Endothelial cell (in vitro differentiated cells): ENCODE data around the gene SART1. TPM values are rescaled to one million over a fixed set of nuclear protein-coding genes. Genes with fewer than 3 reads are reported as not detected.

Experiments
- DNase-seq: peaks from one replicate; pipeline ENCODE4 v3.0.0; 2021; ENCODE audit warnings: low spot score
- H3K27ac Mint-ChIP-seq: one replicate; pipeline ENCODE4 v1.8.0; 2021; ENCODE audit warnings: mixed read lengths, inconsistent platforms; ENCODE audit not compliant: unreplicated experiment
- H3K27me3 Mint-ChIP-seq: one replicate; pipeline ENCODE4 v1.8.0; 2021; ENCODE audit warnings: mild to moderate bottlenecking, moderate library complexity, mixed read lengths, inconsistent platforms; ENCODE audit not compliant: unreplicated experiment
- H3K36me3 Mint-ChIP-seq: one replicate; pipeline ENCODE4 v1.8.0; 2021; ENCODE audit warnings: mild to moderate bottlenecking, low read depth, mixed read lengths, inconsistent platforms; ENCODE audit not compliant: unreplicated experiment
- H3K4me1 Mint-ChIP-seq: one replicate; pipeline ENCODE4 v1.8.0; 2021; ENCODE audit warnings: mild to moderate bottlenecking, mixed read lengths, inconsistent platforms; ENCODE audit not compliant: unreplicated experiment
- H3K4me3 Mint-ChIP-seq: one replicate; pipeline ENCODE4 v1.8.0; 2021; ENCODE audit warnings: mild to moderate bottlenecking, mixed read lengths, inconsistent platforms; ENCODE audit not compliant: unreplicated experiment
- H3K9me3 Mint-ChIP-seq: one replicate; pipeline ENCODE4 v1.8.0; 2021; ENCODE audit warnings: mixed read lengths, inconsistent platforms; ENCODE audit not compliant: unreplicated experiment
- total RNA-seq: library from RNA; stranded (reverse); fragmentation: NEBNext Ultra II Directional; extraction: Animal tissue kit (Norgen Biotek cat#: 25700); gene quantifications from one replicate; pipeline ENCODE4 v1.2.1, GENCODE V29; 2021; ENCODE audit not compliant: unreplicated experiment
- TF ChIP-seq, protein P1 (sequence below): fragments of 200-600 bp; sonication (generic); IDR thresholded peaks from one replicate; pipeline ENCODE4 v1.5.0; 2021; ENCODE audit warnings: antibody characterized with exemption; ENCODE audit not compliant: unreplicated experiment

SART1 gene
- total RNA-seq, 1 donor from 2014 or later, result 46.5 TPM

DNA sequence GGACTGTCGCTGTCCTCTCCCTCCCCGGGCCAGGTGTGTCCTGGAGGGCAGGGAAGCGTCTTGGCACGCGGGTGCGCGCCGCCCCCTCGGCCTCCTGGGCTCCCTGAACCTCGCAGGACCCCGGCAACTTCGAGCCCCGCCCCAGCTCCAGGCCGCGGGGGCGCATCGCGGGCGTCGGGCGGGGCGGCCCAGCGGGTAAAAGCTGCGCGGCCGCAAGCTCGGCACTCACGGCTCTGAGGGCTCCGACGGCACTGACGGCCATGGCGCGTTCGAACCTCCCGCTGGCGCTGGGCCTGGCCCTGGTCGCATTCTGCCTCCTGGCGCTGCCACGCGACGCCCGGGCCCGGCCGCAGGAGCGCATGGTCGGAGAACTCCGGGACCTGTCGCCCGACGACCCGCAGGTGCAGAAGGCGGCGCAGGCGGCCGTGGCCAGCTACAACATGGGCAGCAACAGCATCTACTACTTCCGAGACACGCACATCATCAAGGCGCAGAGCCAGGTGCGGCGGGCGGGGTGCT is 50.3 kb downstream of the SART1 start, which contains the start of gene CST6:
Gene CST6, plus strand, starts transcription at position 224 of the 519 bp plus-strand sequence. Its CDS starts 37 bp downstream, at position 261.
- Mint-ChIP-seq H3K9me3 (no peaks in the 10 kb centered on the region), H3K27ac (no peak within 1 kb of the TSS), H3K4me1 (peaks cover 12% of the 10 kb centered on the region), H3K36me3 (peaks cover 4% of the 10 kb centered on the region), H3K27me3 (peaks cover 16% of the 10 kb centered on the region), H3K4me3 (no peak within 1 kb of the TSS)
- TF ChIP-seq, protein P1, sequence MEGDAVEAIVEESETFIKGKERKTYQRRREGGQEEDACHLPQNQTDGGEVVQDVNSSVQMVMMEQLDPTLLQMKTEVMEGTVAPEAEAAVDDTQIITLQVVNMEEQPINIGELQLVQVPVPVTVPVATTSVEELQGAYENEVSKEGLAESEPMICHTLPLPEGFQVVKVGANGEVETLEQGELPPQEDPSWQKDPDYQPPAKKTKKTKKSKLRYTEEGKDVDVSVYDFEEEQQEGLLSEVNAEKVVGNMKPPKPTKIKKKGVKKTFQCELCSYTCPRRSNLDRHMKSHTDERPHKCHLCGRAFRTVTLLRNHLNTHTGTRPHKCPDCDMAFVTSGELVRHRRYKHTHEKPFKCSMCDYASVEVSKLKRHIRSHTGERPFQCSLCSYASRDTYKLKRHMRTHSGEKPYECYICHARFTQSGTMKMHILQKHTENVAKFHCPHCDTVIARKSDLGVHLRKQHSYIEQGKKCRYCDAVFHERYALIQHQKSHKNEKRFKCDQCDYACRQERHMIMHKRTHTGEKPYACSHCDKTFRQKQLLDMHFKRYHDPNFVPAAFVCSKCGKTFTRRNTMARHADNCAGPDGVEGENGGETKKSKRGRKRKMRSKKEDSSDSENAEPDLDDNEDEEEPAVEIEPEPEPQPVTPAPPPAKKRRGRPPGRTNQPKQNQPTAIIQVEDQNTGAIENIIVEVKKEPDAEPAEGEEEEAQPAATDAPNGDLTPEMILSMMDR, result no peak
- no peak for DNase-seq

DNA sequence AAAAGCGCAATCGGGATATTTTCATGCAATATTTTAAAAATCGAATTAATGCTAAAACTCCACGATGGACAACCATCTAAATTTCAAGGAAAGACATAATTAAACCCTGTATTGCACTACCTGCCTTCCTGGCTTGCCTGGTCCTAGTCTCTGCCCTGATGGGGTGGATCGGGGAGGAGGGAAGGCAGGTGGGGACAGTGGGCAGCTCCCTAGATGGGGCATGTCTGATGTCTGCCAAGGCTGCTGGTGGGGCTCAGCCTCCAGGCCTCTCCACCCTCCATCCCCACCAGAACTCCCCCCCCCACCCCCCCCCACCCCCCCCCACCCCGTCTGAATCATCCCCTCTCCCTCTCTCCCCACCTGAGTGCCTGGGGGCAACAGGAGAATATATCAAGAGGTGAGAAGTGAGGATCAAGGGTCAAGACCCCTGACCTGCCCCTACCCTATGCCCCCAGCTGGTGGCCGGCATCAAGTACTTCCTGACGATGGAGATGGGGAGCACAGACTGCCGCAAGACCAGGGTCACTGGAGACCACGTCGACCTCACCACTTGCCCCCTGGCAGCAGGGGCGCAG is 50.9 kb downstream of the SART1 start:
- DNase-seq, result no peak
- TF ChIP-seq, protein P1, result no peak
- Mint-ChIP-seq H3K27me3 (peaks cover 16% of the 10 kb centered on the region), H3K27ac (no peak overlapping the region), H3K4me3 (no peak overlapping the region), H3K36me3 (peaks cover 4% of the 10 kb centered on the region), H3K4me1 (peaks cover 12% of the 10 kb centered on the region), H3K9me3 (no peaks in the 10 kb centered on the region)

DNA sequence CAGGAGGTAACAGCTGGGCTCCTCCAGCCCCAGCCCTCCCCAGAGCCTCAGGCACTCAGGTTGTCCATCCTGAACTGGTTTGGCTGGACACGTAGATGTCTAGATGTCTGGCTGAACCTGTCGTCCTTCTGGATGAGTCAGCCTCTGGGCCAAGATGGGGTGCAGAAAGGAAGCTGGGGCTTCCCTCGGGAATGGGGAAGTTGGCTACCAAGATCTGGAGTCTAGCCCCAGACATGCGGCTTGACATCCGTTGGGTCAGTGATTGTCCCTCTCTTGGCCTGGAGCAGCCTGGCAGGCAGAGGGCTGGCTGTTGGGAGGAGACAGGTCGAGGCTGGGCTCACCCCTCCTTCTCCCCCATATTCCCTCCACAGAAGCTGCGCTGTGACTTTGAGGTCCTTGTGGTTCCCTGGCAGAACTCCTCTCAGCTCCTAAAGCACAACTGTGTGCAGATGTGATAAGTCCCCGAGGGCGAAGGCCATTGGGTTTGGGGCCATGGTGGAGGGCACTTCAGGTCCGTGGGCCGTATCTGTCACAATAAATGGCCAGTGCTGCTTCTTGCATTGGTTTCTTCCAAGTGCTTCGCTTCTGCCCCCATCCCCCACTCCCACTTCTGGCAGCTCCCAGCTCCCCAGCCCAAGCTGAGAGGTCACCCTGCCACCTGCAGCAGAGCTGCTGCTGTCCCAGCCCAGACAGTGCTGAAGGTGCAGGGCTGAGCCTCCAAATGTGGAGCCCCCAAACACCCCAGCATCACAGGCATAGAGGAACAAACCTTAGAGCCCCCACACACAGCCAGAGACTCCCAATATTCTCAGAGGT is 51.6 kb downstream of the SART1 start:
- peaks cover 8% of the 10 kb centered on the region for H3K4me1 Mint-ChIP-seq

DNA sequence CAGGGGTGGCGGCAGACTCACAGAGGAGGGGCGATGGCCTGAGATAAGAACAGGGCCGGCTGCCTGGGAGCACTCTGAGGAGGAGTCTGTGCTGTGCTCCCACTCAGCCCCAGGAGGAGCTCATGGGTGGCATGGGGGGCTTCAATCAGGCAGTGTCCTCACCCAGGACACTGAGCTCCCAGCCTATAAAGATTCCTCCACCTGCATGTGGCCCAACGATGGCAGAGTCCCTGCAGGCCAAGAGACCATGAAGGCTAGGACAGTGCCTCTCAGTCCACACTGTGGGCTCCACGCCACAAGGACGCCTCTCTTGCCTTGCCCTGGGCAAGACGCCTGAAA is 52.2 kb downstream of the SART1 start:
- TF ChIP-seq, protein P1, result no peak
- DNase-seq, result no peak
- no peak overlapping the region for H3K4me3 Mint-ChIP-seq
- H3K27me3 Mint-ChIP-seq, result peaks cover 14% of the 10 kb centered on the region
- H3K4me1 Mint-ChIP-seq, result peaks cover 2% of the 10 kb centered on the region
- no peak overlapping the region for H3K27ac Mint-ChIP-seq
- H3K36me3 Mint-ChIP-seq, result peaks cover 4% of the 10 kb centered on the region
- H3K9me3 Mint-ChIP-seq, result no peaks in the 10 kb centered on the region

More for the DNA sequence above, 51.6 kb downstream of the SART1 start:
- peaks cover 4% of the 10 kb centered on the region for H3K36me3 Mint-ChIP-seq
- H3K9me3 Mint-ChIP-seq, result no peaks in the 10 kb centered on the region
- H3K4me3 Mint-ChIP-seq, result no peak overlapping the region
- no peak overlapping the region for H3K27ac Mint-ChIP-seq
- DNase-seq, result no peak
- H3K27me3 Mint-ChIP-seq, result peaks cover 16% of the 10 kb centered on the region
- TF ChIP-seq, protein P1, result no peak
